ENCODE results near the gene AHRR. TPM values are rescaled to one million over a fixed set of nuclear protein-coding genes. Genes with fewer than 3 reads are reported as not detected.

AHRR gene
- total RNA-seq, 1 donor from 2014 or later = 1.4 TPM

DNA sequence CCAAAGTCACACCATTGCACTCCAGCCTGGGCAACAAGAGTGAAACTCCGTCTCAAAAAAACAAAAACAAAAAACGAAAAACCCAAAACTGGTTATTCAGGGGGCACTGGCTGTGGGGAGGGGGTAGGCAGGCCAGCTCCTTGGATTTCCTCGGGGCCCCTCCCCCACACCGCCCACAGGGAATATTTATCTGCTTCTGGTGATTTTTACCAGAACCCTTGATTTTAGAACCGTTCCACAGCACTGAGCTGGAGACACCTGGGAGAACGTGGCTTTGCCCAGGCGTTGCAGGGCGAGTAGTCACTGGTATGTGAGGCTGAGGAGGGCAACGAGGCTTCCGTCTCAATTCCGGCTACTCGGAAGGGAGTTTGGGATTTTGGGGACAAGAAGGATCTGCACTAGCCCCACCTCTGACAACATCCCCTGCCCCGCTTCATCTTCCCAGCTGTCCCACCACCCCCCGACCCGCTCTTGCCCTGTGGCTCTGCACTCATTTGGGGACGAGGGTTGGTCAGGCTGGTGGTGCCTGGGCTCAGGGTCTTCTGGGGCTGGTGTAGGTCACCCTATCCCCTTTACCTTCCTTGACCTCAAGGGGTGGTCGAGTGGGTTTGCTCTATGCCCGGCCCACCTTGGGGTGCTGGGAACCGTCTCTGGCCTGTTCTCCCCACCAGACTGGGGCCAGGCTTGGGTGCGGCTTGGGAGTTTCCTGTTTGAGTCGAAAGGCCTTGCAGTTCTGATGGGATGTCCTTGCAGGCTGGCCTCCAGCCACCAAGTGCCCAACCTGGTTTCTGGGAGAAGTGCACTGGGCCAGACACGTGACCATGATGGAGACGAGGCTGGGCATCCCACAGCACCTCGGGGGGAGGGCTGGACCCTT lies 3.5 kb downstream of the AHRR start:
- DNase-seq = no peak
- no peak overlapping the region for H3K27ac ChIP-seq (replicated peaks)
- H3K9me3 ChIP-seq (replicated peaks) = no peaks in the 10 kb centered on the region
- intact Hi-C loops (cut with micrococcal nuclease) = no loop called here
- H3K27me3 ChIP-seq (ENCODE audit: low read depth) = peaks cover 53% of the 10 kb centered on the region
- H3K36me3 ChIP-seq = no peaks in the 10 kb centered on the region
- no peak overlapping the region for H3K4me3 ChIP-seq
- no peak for TF ChIP-seq CTCF (IDR thresholded peaks at IDR 0.05; ENCODE audit: borderline replicate concordance)
- peaks cover 27% of the 10 kb centered on the region for H3K4me1 ChIP-seq

DNA sequence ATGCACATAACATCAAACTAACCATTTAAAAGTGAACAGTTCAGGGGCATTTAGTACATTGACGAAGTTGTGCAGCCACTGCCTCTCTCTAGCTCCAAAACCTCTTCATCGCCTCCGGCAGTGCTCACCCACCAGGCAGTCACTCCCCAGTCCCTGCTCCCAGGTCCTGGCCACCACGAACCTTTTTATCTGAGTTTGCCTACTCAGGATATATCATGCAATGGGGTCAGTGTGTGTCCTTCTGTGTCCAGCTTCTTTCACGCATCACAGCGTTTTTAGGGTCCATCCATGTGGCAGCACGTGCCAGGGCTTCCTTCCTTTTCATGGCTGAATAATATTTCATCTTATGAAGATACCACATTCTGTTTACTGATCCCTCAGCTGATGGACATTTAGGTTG lies 4.6 kb downstream of the AHRR start:
- H3K27me3 ChIP-seq (ENCODE audit: low read depth) = peaks cover 42% of the 10 kb centered on the region
- H3K27ac ChIP-seq (replicated peaks) = no peak overlapping the region
- no peak overlapping the region for H3K4me3 ChIP-seq
- DNase-seq = no peak
- peaks cover 18% of the 10 kb centered on the region for H3K4me1 ChIP-seq
- intact Hi-C loops (cut with micrococcal nuclease) = no loop called here
- H3K9me3 ChIP-seq (replicated peaks) = no peaks in the 10 kb centered on the region
- no peaks in the 10 kb centered on the region for H3K36me3 ChIP-seq
- TF ChIP-seq CTCF (IDR thresholded peaks at IDR 0.05; ENCODE audit: borderline replicate concordance) = no peak

DNA sequence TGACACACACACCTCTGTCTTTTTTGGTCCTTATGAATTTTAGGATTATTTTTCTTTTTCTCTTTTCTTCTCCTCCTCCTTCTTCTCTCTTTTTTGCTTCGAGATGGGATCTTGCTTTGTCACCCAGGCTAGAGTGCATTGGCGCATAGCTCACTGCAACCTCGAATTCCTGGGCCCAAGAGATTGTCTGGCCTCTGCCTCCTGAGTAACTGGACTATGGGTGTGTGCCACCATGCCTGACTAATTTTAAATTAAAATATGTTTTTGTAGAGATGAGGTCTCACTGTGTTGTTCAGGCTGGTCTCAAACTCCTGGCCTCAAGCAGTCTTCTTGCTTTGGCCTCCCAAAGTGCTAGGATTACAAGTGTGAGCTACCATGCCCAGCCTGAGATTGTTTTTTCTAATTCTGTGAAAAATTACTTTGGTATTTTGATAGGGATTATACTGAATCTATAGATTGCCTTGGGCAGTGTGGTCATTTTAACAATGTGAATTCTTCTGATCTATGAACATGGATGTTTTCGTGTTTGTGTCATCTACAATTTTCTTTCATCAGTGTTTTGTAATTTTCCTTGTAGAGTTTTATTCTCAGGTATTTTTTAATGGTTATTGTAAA lies 7.7 kb downstream of the AHRR start:
- TF ChIP-seq CTCF (IDR thresholded peaks at IDR 0.05; ENCODE audit: borderline replicate concordance) = no peak
- H3K9me3 ChIP-seq (replicated peaks) = no peaks in the 10 kb centered on the region
- no peak overlapping the region for H3K4me3 ChIP-seq
- H3K4me1 ChIP-seq = no peaks in the 10 kb centered on the region
- intact Hi-C loops (cut with micrococcal nuclease) = no loop called here
- no peaks in the 10 kb centered on the region for H3K36me3 ChIP-seq
- no peak for DNase-seq
- no peak overlapping the region for H3K27ac ChIP-seq (replicated peaks)
- peaks cover 12% of the 10 kb centered on the region for H3K27me3 ChIP-seq (ENCODE audit: low read depth)

DNA sequence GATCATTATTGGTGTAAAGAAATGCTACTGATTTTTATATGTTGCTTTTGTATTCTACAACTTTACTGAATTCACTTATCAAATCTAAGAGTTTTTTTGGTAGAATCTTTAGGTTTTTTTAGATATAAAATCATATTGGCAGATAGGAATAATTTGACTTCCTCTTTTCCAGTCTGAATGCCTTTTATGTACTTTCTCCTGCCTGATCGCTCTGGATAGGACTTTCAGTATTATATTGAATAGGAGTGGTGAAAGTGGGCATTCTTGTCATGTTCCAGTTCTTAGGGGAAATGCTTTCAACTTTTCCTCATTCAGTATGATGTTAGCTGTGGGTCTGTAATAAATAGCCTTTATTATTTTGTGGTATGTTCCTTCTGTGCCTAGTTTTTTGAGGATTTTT lies 8.3 kb downstream of the AHRR start:
- no peak for TF ChIP-seq CTCF (IDR thresholded peaks at IDR 0.05; ENCODE audit: borderline replicate concordance)
- intact Hi-C loops (cut with micrococcal nuclease) = no loop called here

DNA sequence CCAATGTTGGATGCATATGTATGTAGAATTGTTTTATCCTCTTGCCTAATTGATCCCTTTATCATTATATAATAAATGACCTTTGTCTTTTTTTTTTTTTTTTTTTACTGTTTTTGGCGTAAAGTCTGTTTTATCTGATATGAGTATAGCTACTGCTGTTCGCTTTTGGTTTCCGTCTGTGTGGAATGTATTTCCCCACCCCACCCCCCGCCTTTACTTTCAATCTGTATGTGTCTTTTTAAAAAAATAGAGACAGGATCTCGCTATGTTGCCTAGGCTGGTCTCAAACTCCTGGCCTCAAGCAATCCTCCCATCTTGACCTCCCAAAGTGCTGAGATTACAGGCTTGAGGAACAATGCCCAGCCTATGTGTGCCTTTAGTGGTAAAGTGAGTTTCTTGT lies 11.3 kb downstream of the AHRR start:
- Histone ChIP-seq H3K9me3 (replicated peaks) (no peaks in the 10 kb centered on the region), H3K36me3 (no peaks in the 10 kb centered on the region), H3K27me3 (ENCODE audit: low read depth) (no peaks in the 10 kb centered on the region), H3K4me3 (no peak overlapping the region), H3K27ac (replicated peaks) (no peak overlapping the region), H3K4me1 (no peaks in the 10 kb centered on the region)
- no peak for TF ChIP-seq CTCF (IDR thresholded peaks at IDR 0.05; ENCODE audit: borderline replicate concordance)
- intact Hi-C loops (cut with micrococcal nuclease) = no loop called here
- no peak for DNase-seq

More for the DNA sequence above, 8.3 kb downstream of the AHRR start:
- Histone ChIP-seq H3K9me3 (replicated peaks) (no peaks in the 10 kb centered on the region), H3K27me3 (ENCODE audit: low read depth) (peaks cover 7% of the 10 kb centered on the region), H3K4me1 (no peaks in the 10 kb centered on the region), H3K27ac (replicated peaks) (no peak overlapping the region), H3K36me3 (no peaks in the 10 kb centered on the region), H3K4me3 (no peak overlapping the region)
- DNase-seq = no peak
